Measurements from ENCODE around the gene ARHGAP6.

DNA sequence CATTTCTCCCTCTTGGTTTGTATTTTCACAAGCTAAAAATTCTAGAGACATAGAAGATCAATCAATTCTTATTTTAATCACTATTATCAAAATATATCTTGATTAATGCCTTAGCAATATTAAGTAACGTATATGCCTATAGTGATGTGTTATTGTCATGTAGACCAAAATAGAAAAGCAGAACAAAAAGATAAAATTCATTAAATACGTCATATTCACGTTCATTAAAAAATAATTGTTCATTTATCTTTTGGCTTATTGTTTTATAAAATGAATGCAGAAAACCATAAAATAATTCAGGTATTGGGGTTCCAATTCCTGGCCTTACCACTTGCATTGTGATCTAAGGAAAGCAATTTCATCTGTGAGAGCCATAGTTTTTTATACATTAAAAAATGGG is 300.3 kb downstream of the ARHGAP6 start:
- no peak for TF ChIP-seq POLR2A (IDR thresholded peaks at IDR 0.05)
- TF ChIP-seq CTCF (IDR thresholded peaks at IDR 0.05), result no peak
- TF ChIP-seq EP300 (IDR thresholded peaks at IDR 0.05), result no peak

Measured in ovary (tissue), 3 donors.